K562 (cell line): ENCODE data around the gene ARL5C. TPM values are rescaled to one million over a fixed set of nuclear protein-coding genes. Genes with fewer than 3 reads are reported as not detected.

Source experiments
- CBFA2T2 ChIP-seq: fragments of 450-650 bp; conservative IDR thresholded peaks from 2 replicates; pipeline ENCODE4 v1.6.1; 2017; ENCODE audit warnings: mild to moderate bottlenecking
- FIP1L1 ChIP-seq: fragments of 200-400 bp; formaldehyde crosslinking; IDR thresholded peaks from 2 replicates; pipeline ENCODE4 v1.6.1; 2018; ENCODE audit warnings: mild to moderate bottlenecking, low read depth, low read length; ENCODE audit not compliant: poor library complexity, severe bottlenecking
- HNRNPLL ChIP-seq: fragments of 200-400 bp; formaldehyde crosslinking; IDR thresholded peaks from 2 replicates; pipeline ENCODE4 v1.6.1; 2017; ENCODE audit warnings: low read length, low read depth, mild to moderate bottlenecking; ENCODE audit not compliant: poor library complexity, severe bottlenecking
- KDM1A ChIP-seq, 2 experiments: fragments of 450-650 bp; IDR thresholded peaks; 2 replicates each; pipeline ENCODE4 v1.6.1; 2016; ENCODE audit warnings: mild to moderate bottlenecking in 2 of 2
- KDM2B ChIP-seq: fragments of 250-450 bp; sonication (Bioruptor Pico); IDR thresholded peaks from 2 replicates; pipeline ENCODE4 v1.8.0; 2021; ENCODE audit warnings: mild to moderate bottlenecking, moderate library complexity
- LEF1 ChIP-seq: fragments of 450-650 bp; IDR thresholded peaks from 2 replicates; pipeline ENCODE4 v1.6.1; 2016; ENCODE audit warnings: mild to moderate bottlenecking
- MEIS2 ChIP-seq: fragments of 450-650 bp; IDR thresholded peaks from 2 replicates; pipeline ENCODE4 v1.6.1; 2014; ENCODE audit warnings: mild to moderate bottlenecking; ENCODE audit not compliant: partially characterized antibody
- POLR2AphosphoS5 ChIP-seq: IDR thresholded peaks from 2 replicates; pipeline ENCODE4 v1.6.1; 2011; ENCODE audit warnings: mild to moderate bottlenecking, low read depth, low read length, moderate library complexity; ENCODE audit not compliant: control insufficient read depth, insufficient read depth
- SIX5 ChIP-seq, 2 experiments: IDR thresholded peaks; 2 replicates each; pipeline ENCODE4 v1.6.1; 2011; ENCODE audit warnings: low read length in 2 of 2, borderline replicate concordance in 1 of 2, low read depth in 1 of 2, mild to moderate bottlenecking in 1 of 2, moderate library complexity in 1 of 2; ENCODE audit not compliant: insufficient read depth in 1 of 2
- TOE1 ChIP-seq, 2 experiments: fragments of 450-650 bp in 1 of 2; sonication (generic) in 1 of 2; formaldehyde crosslinking in 1 of 2; IDR thresholded peaks; 2 replicates each; pipeline versions ENCODE4 v1.7.1 to v1.8.0; 2016 to 2022; ENCODE audit warnings: borderline replicate concordance in 2 of 2, mild to moderate bottlenecking in 2 of 2, antibody characterized with exemption in 1 of 2, inconsistent platforms in 1 of 2, low read depth in 1 of 2, missing genetic modification reagents in 1 of 2, moderate library complexity in 1 of 2
- ZNF282 ChIP-seq: sonication (generic); formaldehyde crosslinking; IDR thresholded peaks from 2 replicates; pipeline ENCODE4 v1.8.1; 2023; ENCODE audit warnings: missing genetic modification reagents
- ZNF583 ChIP-seq: fragments of 250-450 bp; sonication (Bioruptor Pico); IDR thresholded peaks from 2 replicates; pipeline ENCODE4 v1.4.0; 2020
- ZNF589 ChIP-seq: fragments of 200-800 bp; sonication (Bioruptor generic); IDR thresholded peaks from 2 replicates; pipeline ENCODE4 v1.6.1; 2016; ENCODE audit warnings: low read depth, missing genetic modification characterization, missing compliant biosample characterization
- polyA plus RNA-seq, 8 experiments: library from polyadenylated mRNA; depleted of rRNA in 4 of 8; stranded (reverse) in 5 of 8; unstranded in 3 of 8; fragments of >200 nt; fragmentation: Nextera tagmentation in 2 of 8; fragmentation: Illumina TruSeq in 1 of 8; extraction: Ambion mirVana in 2 of 8; extraction: Trizol in 1 of 8; gene quantifications; 2 replicates each; pipeline versions ENCODE4 v1.2.1 to v1.2.3, GENCODE V29; 2011 to 2014; ENCODE audit warnings: inconsistent platforms in 1 of 8, missing spikeins in 1 of 8
- total RNA-seq, 7 experiments: library from RNA; depleted of rRNA in 6 of 7; stranded (reverse); fragments of >200 nt in 6 of 7; fragmentation: Illumina TruSeq in 2 of 7; extraction: Trizol in 2 of 7; gene quantifications; 2 replicates each; pipeline versions ENCODE4 v1.2.1 to v1.2.3, GENCODE V29; 2011 to 2021; ENCODE audit warnings: low replicate concordance in 1 of 7
- TF ChIP-seq, protein P1 (sequence below): fragments of 450-650 bp; formaldehyde crosslinking; IDR thresholded peaks from 2 replicates; pipeline ENCODE4 v1.4.0; 2020; ENCODE audit warnings: mild to moderate bottlenecking, mixed read lengths
- TF ChIP-seq, protein P2 (sequence below), 2 experiments: fragments of 450-650 bp; IDR thresholded peaks; 2 replicates each; pipeline ENCODE4 v1.6.1; 2016; ENCODE audit warnings: mild to moderate bottlenecking in 2 of 2, borderline replicate concordance in 1 of 2, low read depth in 1 of 2, moderate library complexity in 1 of 2
- TF ChIP-seq, protein P3 (sequence below): fragments of 450-650 bp; IDR thresholded peaks from 2 replicates; pipeline ENCODE4 v1.6.1; 2016; ENCODE audit warnings: antibody characterized with exemption

Gene ARL5C
- total and polyA plus RNA-seq, 9 of the 15 experiments (the other 6 are each of a cell fraction or from before 2014, with no cell fraction given), result not detected

DNA sequence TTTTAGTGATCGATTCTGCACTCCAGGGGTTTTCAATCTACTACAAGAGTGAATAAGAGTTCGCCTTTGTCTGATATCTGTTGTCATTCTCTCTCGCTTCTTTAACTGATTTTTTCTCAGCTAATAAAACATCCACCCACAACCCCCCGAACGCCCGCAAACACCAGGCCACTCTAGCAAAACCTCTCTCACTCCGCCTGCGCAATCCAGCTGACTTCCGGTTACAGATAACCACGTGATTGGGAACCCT is 33.8 kb upstream of the ARL5C start (continued):
- no peak for TF ChIP-seq ZNF282 (CRISPR knock-in tag)
- no peak for TF ChIP-seq ZNF583 (CRISPR knock-in tag)
- 0 out of 2 replicates have a peak, but pooled peaks have one; percentile 5 for TF ChIP-seq LEF1
- TF ChIP-seq HNRNPLL, result peak; percentile 83
- TF ChIP-seq KDM1A (IDR thresholded peaks at IDR 0.05), result no peak
- TF ChIP-seq MEIS2, result peak; percentile 62
- TF ChIP-seq, protein P1, sequence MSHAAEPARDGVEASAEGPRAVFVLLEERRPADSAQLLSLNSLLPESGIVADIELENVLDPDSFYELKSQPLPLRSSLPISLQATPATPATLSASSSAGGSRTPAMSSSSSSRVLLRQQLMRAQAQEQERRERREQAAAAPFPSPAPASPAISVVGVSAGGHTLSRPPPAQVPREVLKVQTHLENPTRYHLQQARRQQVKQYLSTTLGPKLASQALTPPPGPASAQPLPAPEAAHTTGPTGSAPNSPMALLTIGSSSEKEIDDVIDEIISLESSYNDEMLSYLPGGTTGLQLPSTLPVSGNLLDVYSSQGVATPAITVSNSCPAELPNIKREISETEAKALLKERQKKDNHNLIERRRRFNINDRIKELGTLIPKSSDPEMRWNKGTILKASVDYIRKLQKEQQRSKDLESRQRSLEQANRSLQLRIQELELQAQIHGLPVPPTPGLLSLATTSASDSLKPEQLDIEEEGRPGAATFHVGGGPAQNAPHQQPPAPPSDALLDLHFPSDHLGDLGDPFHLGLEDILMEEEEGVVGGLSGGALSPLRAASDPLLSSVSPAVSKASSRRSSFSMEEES, result peak; percentile 98
- 0 out of 2 replicates have a peak, but pooled peaks have one; percentile 14 for TF ChIP-seq POLR2AphosphoS5
- TF ChIP-seq, protein P2, sequence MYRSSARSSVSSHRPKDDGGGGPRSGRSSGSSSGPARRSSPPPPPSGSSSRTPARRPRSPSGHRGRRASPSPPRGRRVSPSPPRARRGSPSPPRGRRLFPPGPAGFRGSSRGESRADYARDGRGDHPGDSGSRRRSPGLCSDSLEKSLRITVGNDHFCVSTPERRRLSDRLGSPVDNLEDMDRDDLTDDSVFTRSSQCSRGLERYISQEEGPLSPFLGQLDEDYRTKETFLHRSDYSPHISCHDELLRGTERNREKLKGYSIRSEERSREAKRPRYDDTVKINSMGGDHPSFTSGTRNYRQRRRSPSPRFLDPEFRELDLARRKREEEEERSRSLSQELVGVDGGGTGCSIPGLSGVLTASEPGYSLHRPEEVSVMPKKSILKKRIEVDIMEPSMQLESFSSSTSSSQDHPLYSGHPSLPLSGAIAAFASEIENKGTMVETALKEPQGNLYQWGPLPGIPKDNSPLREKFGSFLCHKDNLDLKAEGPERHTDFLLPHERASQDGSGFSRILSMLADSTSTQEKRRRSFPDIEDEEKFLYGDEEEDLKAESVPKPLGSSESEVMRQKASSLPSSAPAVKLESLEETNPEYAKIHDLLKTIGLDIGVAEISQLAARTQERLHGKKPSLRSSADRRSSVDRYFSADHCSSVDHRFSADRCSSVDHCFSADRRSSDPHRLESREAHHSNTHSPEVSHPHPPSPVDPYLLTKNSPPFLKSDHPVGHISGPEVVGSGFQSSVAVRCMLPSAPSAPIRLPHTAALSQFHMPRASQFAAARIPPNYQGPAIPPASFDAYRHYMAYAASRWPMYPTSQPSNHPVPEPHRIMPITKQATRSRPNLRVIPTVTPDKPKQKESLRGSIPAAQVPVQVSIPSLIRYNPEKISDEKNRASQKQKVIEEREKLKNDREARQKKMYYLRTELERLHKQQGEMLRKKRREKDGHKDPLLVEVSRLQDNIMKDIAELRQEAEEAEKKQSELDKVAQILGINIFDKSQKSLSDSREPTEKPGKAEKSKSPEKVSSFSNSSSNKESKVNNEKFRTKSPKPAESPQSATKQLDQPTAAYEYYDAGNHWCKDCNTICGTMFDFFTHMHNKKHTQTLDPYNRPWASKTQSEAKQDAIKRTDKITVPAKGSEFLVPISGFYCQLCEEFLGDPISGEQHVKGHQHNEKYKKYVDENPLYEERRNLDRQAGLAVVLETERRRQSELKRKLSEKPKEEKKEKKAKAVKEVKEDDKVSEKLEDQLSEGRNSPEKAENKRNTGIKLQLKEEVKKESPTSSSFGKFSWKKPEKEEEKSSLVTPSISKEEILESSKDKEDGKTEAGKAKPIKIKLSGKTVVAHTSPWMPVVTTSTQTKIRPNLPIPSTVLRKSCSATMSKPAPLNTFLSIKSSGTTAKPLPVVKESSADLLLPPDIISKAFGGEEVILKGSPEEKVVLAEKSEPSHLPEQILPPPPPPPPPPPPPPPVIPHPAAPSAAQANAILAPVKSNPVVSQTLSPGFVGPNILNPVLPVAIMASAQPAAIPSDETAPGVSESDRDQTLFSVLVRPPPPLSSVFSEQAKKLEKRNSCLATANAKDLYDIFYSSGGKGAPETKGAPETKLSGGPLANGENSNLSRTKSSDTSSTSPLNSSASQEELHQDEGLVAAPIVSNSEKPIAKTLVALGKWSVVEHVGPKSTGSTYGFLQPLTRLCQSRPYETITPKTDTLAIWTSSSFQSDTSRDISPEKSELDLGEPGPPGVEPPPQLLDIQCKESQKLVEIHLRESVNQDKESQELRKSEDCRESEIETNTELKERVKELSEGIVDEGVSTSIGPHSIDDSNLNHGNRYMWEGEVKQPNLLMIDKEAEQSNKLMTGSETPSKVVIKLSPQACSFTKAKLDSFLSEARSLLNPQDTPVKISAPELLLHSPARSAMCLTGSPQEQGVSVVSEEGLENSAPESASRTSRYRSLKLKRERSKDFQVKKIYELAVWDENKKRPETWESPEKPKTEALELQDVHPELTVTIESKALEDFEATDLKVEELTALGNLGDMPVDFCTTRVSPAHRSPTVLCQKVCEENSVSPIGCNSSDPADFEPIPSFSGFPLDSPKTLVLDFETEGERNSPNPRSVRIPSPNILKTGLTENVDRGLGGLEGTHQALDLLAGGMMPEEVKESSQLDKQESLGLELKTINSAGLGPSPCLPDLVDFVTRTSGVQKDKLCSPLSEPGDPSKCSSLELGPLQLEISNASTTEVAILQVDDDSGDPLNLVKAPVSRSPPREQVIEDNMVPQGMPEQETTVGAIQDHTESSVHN (IDR thresholded peaks at IDR 0.05; ENCODE audit: borderline replicate concordance in 1 of 2, low read depth in 1 of 2), result no peak
- TF ChIP-seq ZNF589 (CRISPR knock-in tag), result no peak; the same call in 1 of the 2 replicates
- TF ChIP-seq SIX5 (IDR thresholded peaks at IDR 0.05; ENCODE audit: borderline replicate concordance in 1 of 2, insufficient read depth in 1 of 2, low read depth in 1 of 2, low read length in 2 of 2), result no peak
- peak; percentile 98 for TF ChIP-seq TOE1 (IDR thresholded peaks at IDR 0.05; ENCODE audit: borderline replicate concordance)
- no peak for TF ChIP-seq TOE1 (CRISPR knock-in tag; IDR thresholded peaks at IDR 0.05; ENCODE audit: borderline replicate concordance, low read depth)
- TF ChIP-seq, protein P3, sequence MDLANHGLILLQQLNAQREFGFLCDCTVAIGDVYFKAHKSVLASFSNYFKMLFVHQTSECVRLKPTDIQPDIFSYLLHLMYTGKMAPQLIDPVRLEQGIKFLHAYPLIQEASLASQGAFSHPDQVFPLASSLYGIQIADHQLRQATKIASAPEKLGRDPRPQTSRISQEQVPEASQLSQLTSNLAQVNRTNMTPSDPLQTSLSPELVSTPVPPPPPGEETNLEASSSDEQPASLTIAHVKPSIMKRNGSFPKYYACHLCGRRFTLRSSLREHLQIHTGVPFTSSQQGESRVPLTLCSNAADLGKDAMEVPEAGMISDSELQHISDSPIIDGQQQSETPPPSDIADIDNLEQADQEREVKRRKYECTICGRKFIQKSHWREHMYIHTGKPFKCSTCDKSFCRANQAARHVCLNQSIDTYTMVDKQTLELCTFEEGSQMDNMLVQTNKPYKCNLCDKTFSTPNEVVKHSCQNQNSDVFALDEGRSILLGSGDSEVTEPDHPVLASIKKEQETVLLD, result peak; percentile 89
- TF ChIP-seq CBFA2T2, result peak; percentile 78
- no peak for TF ChIP-seq FIP1L1
- no peak for TF ChIP-seq KDM2B
